ENCODE data around the gene SMAD5.

Gene SMAD5

DNA sequence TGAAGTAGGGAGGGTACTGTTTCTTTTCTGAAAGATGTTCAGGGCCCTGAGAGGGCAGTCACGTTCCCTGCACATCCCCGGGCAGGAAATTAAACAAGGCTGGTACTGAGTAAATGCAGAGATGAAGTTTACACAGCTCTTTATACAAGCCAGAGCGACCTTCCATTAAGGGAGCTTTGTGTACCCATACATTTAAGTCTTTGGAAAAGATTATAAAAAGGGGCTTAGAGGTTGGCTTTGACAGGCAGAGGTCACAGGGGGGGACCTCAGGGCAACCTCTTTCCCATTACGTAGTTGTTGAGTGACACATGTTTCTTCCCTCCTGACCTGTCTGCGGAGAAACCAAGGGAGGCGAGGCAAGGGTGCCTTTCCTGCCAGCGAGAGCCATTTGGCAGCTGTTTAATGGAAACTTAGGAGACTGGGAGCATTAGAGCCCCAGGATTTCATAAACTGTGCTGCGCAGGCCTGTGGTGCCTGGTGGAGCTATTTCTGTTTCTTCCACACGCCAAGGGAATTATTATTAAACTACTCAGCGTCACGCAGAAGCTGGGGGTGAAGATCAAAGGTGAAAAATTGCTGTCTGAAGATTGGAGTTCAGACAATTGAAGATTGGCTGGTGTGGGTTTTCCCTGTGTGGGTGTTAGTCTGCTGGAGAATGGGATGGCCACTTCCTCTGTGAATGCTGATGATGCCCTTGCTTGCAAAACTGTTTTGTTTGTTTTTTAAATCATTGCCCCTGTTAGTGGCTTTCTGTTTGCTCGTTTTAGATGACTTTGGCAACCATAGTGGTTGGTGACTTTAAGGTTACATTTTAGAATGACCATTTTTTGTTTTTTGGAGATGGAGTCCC lies 63.6 kb downstream of the SMAD5 start:
- DNase-seq (ENCODE audit: low read depth in 2 of 2) = no peak

DNA sequence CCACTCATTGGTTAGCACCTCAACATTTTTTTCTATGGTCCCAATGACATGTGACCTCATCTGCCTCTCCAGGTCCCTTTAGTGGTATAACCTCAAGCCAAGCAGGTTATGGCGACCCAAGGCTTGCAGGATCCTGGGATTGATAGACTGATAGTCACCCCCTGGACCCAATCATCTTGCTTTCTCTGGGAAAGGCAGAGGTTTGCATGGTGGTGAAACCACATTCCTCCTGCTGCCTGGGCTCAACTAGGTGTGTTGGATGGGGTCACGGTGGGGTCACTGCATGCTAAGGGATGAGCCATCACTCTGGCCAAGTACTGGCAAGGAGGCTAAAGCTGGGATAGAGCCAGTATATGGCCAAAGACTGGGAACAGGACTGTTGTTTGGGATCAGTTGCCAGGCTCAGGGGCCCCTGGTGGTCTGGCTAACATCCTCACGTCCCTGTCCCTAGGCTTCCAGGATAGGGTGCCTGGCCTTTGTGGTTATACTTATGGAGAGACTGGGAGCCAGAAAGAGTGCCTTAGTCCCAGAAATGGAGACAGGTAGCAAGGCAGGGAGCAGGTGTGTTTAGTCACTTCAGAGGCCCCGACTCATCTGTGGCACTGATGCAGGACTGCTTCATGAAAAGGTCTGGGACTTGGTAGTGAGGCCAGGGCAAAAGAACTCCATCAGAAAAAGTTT lies 65.0 kb downstream of the SMAD5 start:
- no peak for DNase-seq (ENCODE audit: low read depth in 2 of 2)

DNA sequence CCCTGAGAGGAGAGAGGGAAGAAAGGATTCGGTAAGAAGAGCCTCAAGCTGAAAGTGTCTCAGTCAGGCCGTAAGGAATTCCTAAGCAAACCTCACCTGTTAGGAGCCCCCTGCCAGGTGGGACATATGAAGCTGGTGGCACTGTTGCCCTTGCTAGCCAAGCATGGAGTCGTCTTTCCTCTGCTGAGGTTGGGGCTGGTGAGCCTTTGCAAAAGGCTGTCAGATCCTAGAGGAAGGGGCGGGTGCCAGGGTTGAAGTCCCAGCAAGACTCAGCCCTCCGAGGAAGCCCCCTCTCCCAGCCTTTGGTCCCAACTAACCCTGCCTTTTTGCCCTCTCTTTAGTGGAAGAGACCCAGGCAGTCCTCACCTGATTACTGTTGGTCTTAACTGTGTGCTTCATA lies 65.8 kb downstream of the SMAD5 start:
- no peak for DNase-seq (ENCODE audit: low read depth in 2 of 2)

DNA sequence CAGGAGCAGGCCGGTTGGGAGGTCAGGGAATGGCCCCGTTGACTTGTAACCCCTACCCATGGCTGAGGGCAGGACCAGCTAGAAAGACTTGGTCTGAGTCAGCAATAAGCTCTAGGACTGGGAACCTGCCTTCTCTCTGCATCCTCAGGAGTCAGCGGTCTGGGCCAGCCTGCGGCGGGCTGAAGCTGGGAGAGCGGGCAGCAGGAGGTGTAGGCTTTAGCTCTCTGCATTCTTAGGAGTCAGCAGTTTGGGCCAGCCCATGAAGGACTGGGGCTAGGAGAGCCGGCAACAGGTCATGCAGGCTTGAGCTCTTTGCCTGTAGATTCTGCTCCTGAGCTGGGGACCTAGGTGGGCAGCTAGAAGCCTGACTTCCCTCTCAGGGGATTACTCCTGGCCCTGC lies 66.8 kb downstream of the SMAD5 start:
- DNase-seq (ENCODE audit: low read depth in 2 of 2) = no peak

DNA sequence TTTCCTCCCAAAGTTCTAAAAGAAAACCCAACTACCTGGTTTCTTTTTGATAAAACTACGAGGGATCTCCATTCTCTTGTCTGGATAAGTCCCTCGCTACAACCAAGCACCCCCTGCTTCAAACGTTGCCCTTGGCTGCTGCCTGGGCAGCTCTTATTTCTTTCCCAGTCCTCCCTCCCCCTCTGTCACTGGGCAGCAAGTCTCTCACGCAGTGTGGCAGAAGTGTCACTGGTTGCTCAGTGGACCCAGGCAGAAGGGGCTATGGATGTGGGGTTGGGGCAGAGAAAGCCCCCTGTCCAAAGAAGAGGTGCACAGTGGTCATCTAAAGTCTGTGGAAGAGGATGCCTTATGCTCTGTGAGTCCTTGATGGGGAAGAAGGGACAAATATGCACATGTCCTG lies 67.5 kb downstream of the SMAD5 start:
- DNase-seq (ENCODE audit: low read depth in 2 of 2) = no peak

DNA sequence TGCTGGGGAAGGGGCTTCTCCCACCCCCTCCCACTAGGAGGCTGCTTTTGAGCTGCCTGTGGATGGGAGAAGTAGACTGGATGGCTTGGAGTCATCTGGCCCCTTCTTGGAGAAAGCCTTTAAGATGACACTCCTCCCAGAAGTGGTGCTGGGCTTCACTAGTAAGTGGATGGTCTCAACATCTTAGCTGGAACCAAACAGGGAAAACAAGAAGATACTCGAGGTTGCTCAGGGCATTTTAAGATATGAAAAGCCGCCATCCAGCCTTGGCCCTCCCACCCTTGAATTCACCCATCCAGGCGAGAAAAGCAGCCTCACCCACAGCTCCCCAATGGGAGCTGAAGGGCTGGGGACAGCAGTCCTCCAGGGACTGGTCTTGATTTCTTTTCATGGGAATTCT lies 68.1 kb downstream of the SMAD5 start:
- no peak for DNase-seq (ENCODE audit: low read depth in 2 of 2)

DNA sequence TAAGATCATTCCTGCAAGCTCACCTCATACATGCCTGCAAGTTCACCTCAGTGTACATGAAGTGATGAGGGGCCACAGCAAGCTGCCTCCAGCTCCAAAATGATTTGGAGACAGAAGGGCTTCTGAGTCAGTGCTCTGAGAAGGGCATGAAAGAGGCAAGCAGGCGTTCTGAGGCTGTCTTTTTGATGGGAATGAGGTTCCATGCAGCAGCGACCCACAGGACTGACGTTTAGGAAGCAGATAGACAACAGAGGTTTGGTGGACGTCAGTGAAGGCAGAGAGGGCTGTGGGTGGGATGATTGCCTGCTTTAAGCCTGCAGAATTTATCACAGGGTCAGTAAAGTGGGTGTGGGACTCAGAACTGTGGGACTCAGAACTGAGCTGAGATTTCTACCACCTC lies 69.2 kb downstream of the SMAD5 start:
- DNase-seq (ENCODE audit: low read depth in 2 of 2) = no peak

DNA sequence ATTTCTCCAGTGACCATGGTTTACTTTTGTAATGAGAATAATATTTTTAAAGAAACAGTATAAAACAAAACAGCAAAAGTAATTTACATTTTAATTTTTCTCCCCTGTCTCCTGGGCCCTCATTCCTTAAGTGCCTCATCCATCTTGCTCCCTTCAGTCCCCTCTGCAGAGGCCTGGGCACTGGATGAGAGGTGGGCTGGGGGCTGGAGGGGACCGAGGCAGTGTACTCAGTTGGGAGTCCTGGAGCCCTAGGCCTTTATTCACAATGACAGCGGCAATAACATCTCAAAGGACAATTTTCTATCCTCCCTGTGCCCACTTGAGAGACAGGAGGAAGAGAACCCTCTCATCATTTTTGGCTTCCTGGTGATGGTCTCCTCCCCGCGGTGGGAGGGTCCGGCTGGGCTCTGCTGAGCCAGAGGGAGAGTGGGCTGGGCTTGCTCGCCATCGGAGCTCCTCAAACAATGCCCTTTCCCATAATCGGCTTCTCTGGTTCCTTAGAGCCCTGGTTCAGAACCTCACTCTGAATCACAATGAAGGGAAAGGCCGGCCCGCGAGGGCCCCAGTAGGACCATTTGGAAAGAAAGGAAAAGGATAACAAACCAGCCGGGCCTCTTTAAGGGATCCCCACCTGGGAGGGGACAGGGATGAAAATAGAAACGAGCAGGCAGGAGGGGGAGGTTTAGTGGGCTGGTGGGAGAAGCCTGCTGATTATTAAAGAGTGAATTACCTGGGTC lies 70.0 kb downstream of the SMAD5 start:
- no peak for DNase-seq (ENCODE audit: low read depth in 2 of 2)

DNA sequence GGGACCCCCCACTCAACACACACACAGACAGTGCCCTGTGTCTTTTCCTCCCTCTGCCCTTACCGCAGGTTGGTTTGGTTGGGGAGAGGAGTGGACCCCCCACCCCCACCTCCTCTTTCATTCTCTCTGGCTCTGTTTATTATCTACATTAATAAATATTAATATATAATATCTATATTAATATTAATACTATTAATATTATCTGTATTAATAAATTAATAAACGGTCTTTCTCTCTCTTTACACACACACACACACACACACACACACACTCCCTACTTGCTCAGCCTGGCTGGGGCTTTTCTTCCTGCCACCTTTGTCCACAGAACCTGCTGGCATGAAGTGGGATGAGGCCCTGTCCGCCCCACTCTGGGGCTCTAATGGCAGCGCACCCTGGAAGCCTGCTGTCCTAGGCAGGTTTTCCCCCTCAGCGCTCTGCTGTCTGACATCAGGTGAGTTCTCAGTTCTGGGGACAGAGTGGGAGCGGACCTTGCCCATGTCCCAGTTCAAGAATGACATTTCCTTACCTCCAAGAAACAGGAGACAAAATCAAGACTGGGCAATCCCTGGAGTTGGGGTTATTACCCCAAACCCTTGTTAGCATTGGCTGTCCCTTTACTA lies 70.8 kb downstream of the SMAD5 start:
- DNase-seq (ENCODE audit: low read depth in 2 of 2) = no peak

DNA sequence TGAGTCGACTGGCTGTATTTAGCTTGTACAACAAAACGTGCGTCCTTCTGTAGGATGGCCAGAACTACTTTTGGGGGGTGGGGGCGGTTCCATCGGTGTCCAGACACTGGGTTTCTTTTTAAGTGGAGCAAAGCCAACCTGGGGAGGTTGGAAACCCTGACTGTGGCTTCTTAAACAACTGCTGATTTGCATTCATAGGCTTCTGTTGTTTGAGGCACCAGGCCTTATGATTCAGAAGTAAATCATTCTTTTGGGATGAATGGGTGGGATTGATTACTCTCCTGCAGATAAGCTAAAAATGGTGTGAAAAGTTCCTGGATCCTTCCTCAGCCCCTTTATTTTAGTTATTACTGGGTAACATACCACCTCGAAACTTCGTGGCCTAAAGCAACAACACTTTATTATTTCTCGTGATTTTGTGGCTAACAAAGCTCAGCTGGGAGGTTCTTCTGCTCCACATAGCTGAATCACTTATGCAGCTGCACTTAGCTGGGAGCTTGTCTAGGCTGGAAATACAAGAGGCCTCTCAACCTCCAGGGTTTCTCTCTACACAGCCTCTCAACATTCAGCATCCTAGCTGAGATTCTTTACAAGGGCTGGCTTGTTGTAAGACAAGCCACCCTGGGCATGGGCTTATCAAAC lies 72.5 kb downstream of the SMAD5 start:
- no peak for DNase-seq (ENCODE audit: low read depth in 2 of 2)

DNA sequence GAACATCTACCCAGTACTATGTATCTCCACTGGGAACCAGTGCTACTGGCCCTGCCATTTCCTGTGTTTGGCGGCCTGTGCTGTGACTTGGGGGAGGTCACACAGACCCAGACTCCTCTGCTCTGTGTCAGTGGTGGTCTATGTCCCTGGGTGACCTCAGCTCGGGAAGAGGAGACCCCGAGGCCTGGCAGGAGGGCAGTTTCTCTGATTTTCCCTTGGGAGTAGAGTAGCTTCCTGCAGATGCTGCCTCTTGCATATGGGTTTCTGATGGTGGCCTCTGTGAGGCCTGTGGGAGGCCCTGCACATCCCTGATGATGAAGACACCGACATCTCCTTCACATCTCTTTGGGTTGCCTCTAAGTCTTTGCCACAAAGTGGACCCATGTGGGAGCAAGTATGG lies 73.3 kb downstream of the SMAD5 start:
- DNase-seq (ENCODE audit: low read depth in 2 of 2) = no peak

DNA sequence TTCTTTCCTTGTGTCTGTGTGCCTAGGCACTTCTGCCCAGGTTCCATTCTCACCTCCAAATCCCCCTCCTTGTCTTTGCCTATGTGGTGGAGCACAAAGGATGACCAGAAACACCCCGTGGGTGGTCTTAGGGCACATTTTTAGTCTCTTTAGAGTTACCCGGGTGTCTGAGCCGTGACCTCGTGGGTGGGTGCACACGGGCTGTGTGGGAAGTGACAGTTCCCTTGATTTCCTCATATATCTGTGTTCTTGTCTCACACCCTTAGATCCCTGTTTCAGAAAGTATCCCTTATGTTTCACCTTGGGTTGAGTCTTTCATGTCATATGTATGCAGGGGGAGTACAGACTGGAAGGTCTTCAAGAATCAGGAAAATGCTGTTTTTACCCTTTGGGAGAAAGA lies 73.7 kb downstream of the SMAD5 start:
- DNase-seq (ENCODE audit: low read depth in 2 of 2) = no peak

DNA sequence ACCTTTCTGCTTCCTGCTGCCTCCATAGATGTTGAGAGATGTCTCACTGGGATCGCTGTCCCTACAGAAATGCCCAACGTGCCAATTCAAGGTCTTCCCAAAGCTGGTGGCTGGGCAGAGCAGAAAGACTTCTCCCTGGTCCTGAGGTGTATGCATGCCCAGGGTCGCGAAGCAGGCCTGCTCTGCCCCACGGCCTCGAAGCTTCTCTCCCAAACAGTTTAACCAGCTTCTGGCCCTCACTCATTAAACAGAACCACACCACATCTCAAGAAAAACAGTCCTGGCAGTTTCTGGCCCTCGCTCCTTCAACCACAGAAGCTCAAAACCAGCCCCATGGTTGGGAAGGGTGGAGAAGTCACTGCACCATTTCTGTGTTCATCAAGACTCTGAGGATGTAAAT lies 75.0 kb downstream of the SMAD5 start:
- no peak for DNase-seq (ENCODE audit: low read depth in 2 of 2)

DNA sequence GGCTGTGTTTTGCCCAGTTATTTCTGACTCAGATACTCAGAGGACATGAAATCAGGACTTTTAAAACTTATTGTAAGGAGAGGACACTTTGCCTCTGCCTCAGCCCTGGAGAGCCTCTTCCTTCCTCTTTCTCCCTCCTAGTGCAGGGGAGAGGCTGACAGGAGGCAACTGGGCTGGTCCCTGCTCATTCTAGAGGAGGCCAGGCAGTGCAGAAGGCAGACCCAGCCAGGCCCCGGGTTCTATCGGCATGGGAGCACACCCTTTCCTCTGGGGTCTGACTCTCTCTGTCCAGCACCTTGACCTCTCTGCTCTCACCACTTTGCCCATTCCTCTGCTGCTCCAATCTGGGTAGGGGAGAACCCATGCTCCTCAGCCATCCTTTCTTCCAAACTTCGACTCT lies 76.3 kb downstream of the SMAD5 start:
- no peak for DNase-seq (ENCODE audit: low read depth in 2 of 2)

DNA sequence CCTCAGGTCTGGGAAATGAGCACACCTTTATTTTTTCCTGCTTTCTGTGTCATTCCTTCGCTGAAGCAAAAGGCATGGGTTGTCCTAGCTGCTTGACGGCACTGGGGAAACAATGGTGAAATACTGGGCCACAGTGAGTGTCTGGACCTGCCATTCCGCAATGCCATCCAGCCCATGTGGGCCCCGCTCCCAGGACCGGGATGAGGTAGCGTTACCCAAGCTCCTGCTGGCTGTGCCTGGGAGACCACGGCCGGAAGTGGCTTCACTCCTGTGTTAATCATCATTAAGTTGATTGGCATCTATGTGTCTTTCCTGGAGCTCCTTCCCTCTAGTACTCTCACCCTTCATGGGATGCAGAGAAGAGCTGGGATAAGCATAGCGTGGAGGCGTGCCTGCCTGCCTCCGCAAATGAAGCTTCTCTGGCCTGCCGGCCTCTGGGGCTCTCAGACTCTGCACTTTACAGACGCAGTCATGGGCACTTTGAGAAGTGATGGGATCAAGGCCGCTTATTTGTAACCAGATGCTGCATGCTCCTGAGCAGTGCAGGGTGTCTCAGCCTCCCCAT lies 76.8 kb downstream of the SMAD5 start:
- DNase-seq (ENCODE audit: low read depth in 2 of 2) = no peak

DNA sequence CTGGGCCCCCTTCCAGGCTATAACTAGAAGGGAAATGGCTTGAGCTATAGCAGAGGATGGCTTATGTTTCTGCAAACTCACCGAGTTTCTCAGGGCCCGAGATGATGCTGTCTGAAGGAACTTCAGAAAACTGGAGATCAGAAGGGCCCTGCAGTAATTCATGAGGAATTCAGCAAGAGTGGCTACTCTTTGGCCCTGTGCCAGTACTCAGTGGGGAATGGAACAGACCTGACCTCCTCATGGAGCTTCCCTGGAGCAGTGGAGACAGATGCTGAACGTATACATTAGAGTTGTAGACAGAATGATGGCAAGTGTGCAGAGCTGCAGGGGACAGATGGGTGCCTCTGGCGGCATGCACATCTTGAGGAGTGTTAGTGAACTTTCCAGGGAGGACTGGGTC lies 77.6 kb downstream of the SMAD5 start:
- DNase-seq (ENCODE audit: low read depth in 2 of 2) = no peak

DNA sequence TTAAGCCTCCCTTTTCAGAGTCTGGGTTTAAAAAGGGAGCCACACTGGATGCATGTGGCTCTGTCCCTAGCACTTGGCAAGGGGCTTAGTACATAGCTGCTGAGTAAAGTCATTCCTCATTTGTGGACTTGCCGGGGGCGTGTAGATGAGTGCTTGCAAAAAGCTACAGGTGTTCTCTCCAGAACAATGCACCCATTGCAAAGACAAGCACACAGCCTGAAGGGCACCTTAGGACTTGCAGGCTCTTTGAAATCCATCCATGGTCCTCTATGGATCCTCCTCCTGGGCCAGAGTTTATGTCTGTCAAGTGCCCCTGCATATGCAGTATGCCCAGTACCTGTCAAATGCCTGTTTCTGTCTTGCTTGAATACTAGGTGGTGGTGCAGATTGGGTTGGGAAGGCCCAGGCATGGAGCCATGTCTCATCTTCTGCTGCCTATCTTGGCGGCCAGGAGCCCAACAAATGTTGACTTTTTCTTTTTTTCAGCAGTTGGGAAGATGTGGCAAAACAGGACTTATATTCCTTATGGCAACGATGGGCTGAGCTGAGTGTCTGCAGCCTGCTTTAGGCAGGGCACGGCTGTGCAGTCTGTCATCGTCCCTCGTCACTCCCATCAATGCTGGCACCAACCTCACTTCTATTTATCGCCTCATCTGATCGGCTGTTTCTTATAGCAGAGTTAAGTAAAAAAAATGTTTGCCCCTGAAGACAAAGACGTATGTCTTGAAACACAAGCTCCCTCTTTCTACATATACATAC lies 78.8 kb downstream of the SMAD5 start:
- no peak for DNase-seq (ENCODE audit: low read depth in 2 of 2)

DNA sequence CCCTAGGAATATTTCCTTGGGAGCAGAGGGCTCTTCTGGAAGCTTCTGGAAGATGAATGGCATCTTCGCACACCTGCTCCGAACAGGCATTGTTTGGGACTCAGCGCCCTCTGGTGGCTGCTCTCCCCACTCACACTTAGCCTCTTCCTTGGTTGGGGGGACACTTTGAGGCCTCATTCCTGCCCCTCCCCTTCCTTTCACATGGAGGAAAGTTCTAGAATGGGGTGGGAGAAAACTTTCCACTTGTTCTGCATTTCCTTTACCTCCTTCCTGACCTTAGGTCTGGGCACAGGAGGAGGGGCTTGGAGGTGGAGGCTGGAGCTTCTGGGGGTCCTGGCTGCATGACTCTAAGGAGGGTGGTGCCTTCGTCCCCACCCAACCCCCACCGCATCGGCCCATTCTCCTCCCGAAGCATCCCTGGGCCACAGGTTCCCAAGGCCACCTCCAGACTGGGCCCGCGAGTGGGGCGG lies 79.6 kb downstream of the SMAD5 start:
- DNase-seq (ENCODE audit: low read depth in 2 of 2) = peak in 1 of 2 experiments; percentile 22

DNA sequence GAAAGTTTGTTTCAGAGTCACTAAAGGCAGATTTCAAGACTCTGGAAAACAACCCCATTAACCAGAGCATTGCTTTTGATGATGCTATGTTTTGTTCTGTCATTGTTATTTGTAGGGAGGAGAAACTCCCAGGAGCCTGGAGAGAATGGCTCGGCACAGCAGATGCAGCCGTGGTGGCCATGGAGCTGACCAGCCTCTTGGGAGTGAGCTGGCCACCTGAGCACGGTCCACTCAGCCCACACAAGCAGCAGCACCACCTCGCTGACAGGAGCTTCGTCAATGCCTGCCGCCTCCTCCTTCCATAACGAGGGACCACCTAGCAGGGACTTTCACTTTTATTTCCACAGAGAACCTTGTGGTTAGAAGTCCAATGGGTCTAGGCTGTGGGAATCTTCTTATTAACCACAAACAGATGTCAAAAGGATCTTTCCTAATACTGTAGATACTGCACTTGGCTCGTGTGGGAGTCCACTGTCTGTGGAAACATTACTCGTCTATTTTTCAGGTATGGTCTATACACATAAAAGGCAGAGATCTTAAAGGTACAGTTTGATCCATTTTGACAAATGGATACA lies 81.4 kb downstream of the SMAD5 start:
- no peak for DNase-seq (ENCODE audit: low read depth in 2 of 2)

DNA sequence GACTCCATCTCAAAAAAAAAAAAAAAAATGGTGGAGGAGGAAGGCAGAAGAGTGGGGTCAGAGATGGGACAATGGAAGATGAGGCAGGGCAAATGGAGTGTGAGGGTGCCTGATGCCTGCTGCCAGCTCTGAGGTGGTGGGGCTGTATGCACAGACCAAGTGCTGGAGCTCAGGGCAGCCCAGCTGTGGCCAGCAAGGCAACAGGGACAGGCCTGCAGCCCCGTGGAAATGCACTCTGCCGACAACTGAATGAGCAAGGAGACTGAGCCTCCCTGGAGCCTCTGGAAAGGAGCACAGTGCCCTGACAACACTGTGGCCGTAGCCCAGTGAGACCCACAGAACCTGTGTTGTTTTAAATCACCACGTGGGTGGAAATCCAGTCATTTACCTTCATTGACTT lies 83.2 kb downstream of the SMAD5 start:
- DNase-seq (ENCODE audit: low read depth in 2 of 2) = no peak
